Activated naive CD8-positive, alpha-beta T cell treated with anti-CD3 and anti-CD28 coated beads, Interleukin-2, amount 10 ng/mL, durations not matched to agents 7 days and 5 days (primary cell): ENCODE data around the gene GPR153. TPM values are rescaled to one million over a fixed set of nuclear protein-coding genes. Genes with fewer than 3 reads are reported as not detected.

ENCODE experiments used
- ATAC-seq: fragments of 150-1000 bp; cut with Tn5 transposase; one replicate; pipeline ENCODE4 v1.10.0; 2021; ENCODE audit warnings: low read depth, moderate library complexity
- POLR2A ChIA-PET: fragments of 350-600 bp; sonication (Branson Sonifier 250); formaldehyde crosslinking; loops from one replicate; lab custom pipeline; 2021; ENCODE audit warnings: antibody characterized with exemption; lab: Charles Lee
- DNase-seq: peaks from one replicate; pipeline ENCODE4 v3.0.0; 2021
- H3K27ac Mint-ChIP-seq: one replicate; pipeline ENCODE4 v1.8.0; 2022; ENCODE audit warnings: mild to moderate bottlenecking, mixed read lengths
- H3K27me3 Mint-ChIP-seq: one replicate; pipeline ENCODE4 v1.8.0; 2022; ENCODE audit warnings: mild to moderate bottlenecking, moderate library complexity, mixed read lengths
- H3K36me3 Mint-ChIP-seq: one replicate; pipeline ENCODE4 v1.8.0; 2021; ENCODE audit warnings: mild to moderate bottlenecking, mixed read lengths
- H3K4me1 Mint-ChIP-seq: one replicate; pipeline ENCODE4 v1.8.0; 2021; ENCODE audit warnings: mixed read lengths
- H3K4me3 Mint-ChIP-seq: one replicate; pipeline ENCODE4 v1.8.0; 2022; ENCODE audit warnings: mild to moderate bottlenecking, moderate library complexity, mixed read lengths
- H3K9me3 Mint-ChIP-seq: one replicate; pipeline ENCODE4 v1.8.0; 2021; ENCODE audit warnings: mixed read lengths
- total RNA-seq, 2 experiments: library from RNA; stranded (reverse); gene quantifications; one replicate each; pipeline ENCODE4 v1.2.3, GENCODE V29; 2021

The GPR153 gene
- total RNA-seq, 2 experiments from 2014 or later = 0.58 to 0.74 TPM

- peak; percentile 28 for DNase-seq
Measured at GRCh38 chr1:6247651-6248050, 13.2 kb downstream of the GPR153 start.

GRCh38 chr1:6246497-6247467 is 14.1 kb downstream of the GPR153 start:
- peak overlapping the region; percentile 71 for H3K4me3 Mint-ChIP-seq
- DNase-seq (peak; percentile 86), ATAC-seq (peak; percentile 49)
- peaks cover 5% of the 10 kb centered on the region for H3K4me1 Mint-ChIP-seq
- no peak overlapping the region for H3K27ac Mint-ChIP-seq
- peaks cover 67% of the 10 kb centered on the region for H3K27me3 Mint-ChIP-seq
- POLR2A ChIA-PET = interaction anchor here (0.9 to 2.5 kb wide), 2 partner anchors 11 to 101 kb away, joined by 3 to 7 read pairs; partner anchors contain the start of gene ICMT
- H3K36me3 Mint-ChIP-seq = no peaks in the 10 kb centered on the region
- no peaks in the 10 kb centered on the region for H3K9me3 Mint-ChIP-seq

More at GRCh38 chr1:6247651-6248050, 13.2 kb downstream of the GPR153 start:
- ATAC-seq = no peak
- peaks cover 67% of the 10 kb centered on the region for H3K27me3 Mint-ChIP-seq
- peaks cover 5% of the 10 kb centered on the region for H3K4me1 Mint-ChIP-seq
- H3K36me3 Mint-ChIP-seq = no peaks in the 10 kb centered on the region
- POLR2A ChIA-PET = interaction anchor here (1.0 kb wide), 1 partner anchor 98 kb away, joined by 3 read pairs; no protein-coding TSS in a partner anchor
- no peaks in the 10 kb centered on the region for H3K9me3 Mint-ChIP-seq
- no peak overlapping the region for H3K27ac Mint-ChIP-seq
- H3K4me3 Mint-ChIP-seq = no peak overlapping the region

- H3K27me3 Mint-ChIP-seq = peaks cover 68% of the 10 kb centered on the region
- no peaks in the 10 kb centered on the region for H3K9me3 Mint-ChIP-seq
- peak overlapping the region; percentile 10 for H3K4me3 Mint-ChIP-seq
- DNase-seq = peak; percentile 77
- H3K27ac Mint-ChIP-seq = no peak overlapping the region
- H3K4me1 Mint-ChIP-seq = peaks cover 10% of the 10 kb centered on the region
- H3K36me3 Mint-ChIP-seq = no peaks in the 10 kb centered on the region
- ATAC-seq = peak; percentile 16
- POLR2A ChIA-PET = interaction anchor here (0.9 to 2.5 kb wide), 2 partner anchors 10 to 102 kb away, joined by 3 to 7 read pairs; partner anchors contain the start of gene ICMT
Measured at GRCh38 chr1:6245869-6246496, 14.9 kb downstream of the GPR153 start.

GRCh38 chr1:6245086-6245868 is 15.6 kb downstream of the GPR153 start:
- Mint-ChIP-seq H3K9me3 (no peaks in the 10 kb centered on the region), H3K27ac (no peak overlapping the region), H3K27me3 (peaks cover 68% of the 10 kb centered on the region), H3K4me1 (peaks cover 10% of the 10 kb centered on the region), H3K36me3 (no peaks in the 10 kb centered on the region), H3K4me3 (no peak overlapping the region)
- ATAC-seq (peak; percentile 82), DNase-seq (peak; percentile 94)
- POLR2A ChIA-PET = interaction anchor here (0.9 to 2.5 kb wide), 2 partner anchors 9 to 103 kb away, joined by 3 to 7 read pairs; partner anchors contain the start of gene ICMT

GRCh38 chr1:6244401-6245049 is 16.4 kb downstream of the GPR153 start:
- POLR2A ChIA-PET = interaction anchor here (2.5 kb wide), 1 partner anchor 9 kb away, joined by 7 read pairs; the partner anchor contains the start of gene ICMT
- Mint-ChIP-seq H3K27me3 (peaks cover 72% of the 10 kb centered on the region), H3K4me3 (no peak overlapping the region), H3K27ac (no peak overlapping the region), H3K4me1 (peaks cover 10% of the 10 kb centered on the region), H3K9me3 (no peaks in the 10 kb centered on the region), H3K36me3 (no peaks in the 10 kb centered on the region)
- DNase-seq (peak; percentile 26), ATAC-seq (no peak)

GRCh38 chr1:6243993-6244392 is 16.9 kb downstream of the GPR153 start, which contains the start of gene HES3:
TSS of gene HES3 (plus strand) at chr1:6244179. CDS start at chr1:6244366, 187 bp downstream.
- Mint-ChIP-seq H3K4me3 (no peak within 1 kb of the TSS), H3K4me1 (peaks cover 13% of the 10 kb centered on the region), H3K9me3 (no peaks in the 10 kb centered on the region), H3K36me3 (no peaks in the 10 kb centered on the region), H3K27ac (no peak within 1 kb of the TSS), H3K27me3 (peaks cover 77% of the 10 kb centered on the region)
- ATAC-seq = no peak
- DNase-seq = no peak
- POLR2A ChIA-PET = no interaction called here

GRCh38 chr1:6243053-6243834 is 17.7 kb downstream of the GPR153 start:
- H3K36me3 Mint-ChIP-seq = no peaks in the 10 kb centered on the region
- peaks cover 78% of the 10 kb centered on the region for H3K27me3 Mint-ChIP-seq
- no peaks in the 10 kb centered on the region for H3K9me3 Mint-ChIP-seq

GRCh38 chr1:6241887-6242740 is 18.8 kb downstream of the GPR153 start:
- DNase-seq (no peak), ATAC-seq (no peak)
- Mint-ChIP-seq H3K4me3 (no peak overlapping the region), H3K9me3 (no peaks in the 10 kb centered on the region), H3K27me3 (peaks cover 71% of the 10 kb centered on the region), H3K4me1 (peaks cover 16% of the 10 kb centered on the region), H3K36me3 (no peaks in the 10 kb centered on the region), H3K27ac (no peak overlapping the region)
- POLR2A ChIA-PET = no interaction called here

More at GRCh38 chr1:6243053-6243834, 17.7 kb downstream of the GPR153 start:
- Mint-ChIP-seq H3K4me1 (peaks cover 16% of the 10 kb centered on the region), H3K4me3 (no peak overlapping the region), H3K27ac (no peak overlapping the region)
- POLR2A ChIA-PET = no interaction called here
- ATAC-seq = no peak
- no peak for DNase-seq

- Mint-ChIP-seq H3K4me3 (peak overlapping the region; percentile 29), H3K27me3 (peaks cover 64% of the 10 kb centered on the region), H3K36me3 (no peaks in the 10 kb centered on the region), H3K9me3 (no peaks in the 10 kb centered on the region), H3K4me1 (peaks cover 13% of the 10 kb centered on the region), H3K27ac (no peak overlapping the region)
- ATAC-seq (no peak), DNase-seq (no peak)
- POLR2A ChIA-PET = no interaction called here
Measured at GRCh38 chr1:6241107-6241886, 19.6 kb downstream of the GPR153 start.

GRCh38 chr1:6239950-6240768 is 20.7 kb downstream of the GPR153 start:
- H3K27me3 Mint-ChIP-seq = peaks cover 60% of the 10 kb centered on the region
- no peak overlapping the region for H3K4me3 Mint-ChIP-seq
- no peak overlapping the region for H3K27ac Mint-ChIP-seq
- no peak for DNase-seq
- H3K36me3 Mint-ChIP-seq = no peaks in the 10 kb centered on the region
- no peak for ATAC-seq
- peaks cover 15% of the 10 kb centered on the region for H3K4me1 Mint-ChIP-seq
- POLR2A ChIA-PET = no interaction called here
- no peaks in the 10 kb centered on the region for H3K9me3 Mint-ChIP-seq
